Tibial artery (tissue), 4 donors: ENCODE data around the gene TIE1.

Experiments used
- DNase-seq, 2 donors: peaks; one replicate each; pipeline ENCODE4 v3.0.0-alpha.2; 2019
- H3K27ac ChIP-seq, 2 donors: fragments of 200-600 bp; sonication (generic) in 1 of 2; 1 replicate in 1 of 2; 2 replicates in 1 of 2; pipeline ENCODE4 v1.5.1; 2018 to 2019; ENCODE audit warnings: mild to moderate bottlenecking in 1 of 2
- H3K27me3 ChIP-seq, 2 donors: fragments of 200-600 bp; sonication (generic) in 1 of 2; one replicate each; pipeline versions ENCODE4 v1.5.1 to v1.6.0; 2016 to 2019
- H3K36me3 ChIP-seq, 3 donors: fragments of 200-600 bp; sonication (generic) in 2 of 3; one replicate each; pipeline ENCODE4 v1.5.1; 2016 to 2019; ENCODE audit warnings: mild to moderate bottlenecking in 2 of 3
- H3K4me1 ChIP-seq, 4 donors: fragments of 200-600 bp; sonication (generic) in 2 of 4; 1 replicate in 3 of 4; 2 replicates in 1 of 4; pipeline ENCODE4 v1.5.1; 2016 to 2019
- H3K4me3 ChIP-seq, 2 donors: fragments of 200-600 bp; sonication (generic) in 1 of 2; 1 replicate in 1 of 2; 2 replicates in 1 of 2; pipeline ENCODE4 v1.5.1; 2018 to 2019; ENCODE audit warnings: mild to moderate bottlenecking in 2 of 2
- H3K9me3 ChIP-seq, 3 donors: fragments of 200-600 bp; sonication (generic) in 1 of 3; one replicate each; pipeline ENCODE4 v1.5.1; 2016 to 2019
- intact Hi-C: fragments of 100-400 bp; cut with DNase I; formaldehyde crosslinking; loops from one replicate; pipeline ENCODE4 v1.15.0; 2023; ENCODE audit warnings: low total_unique reads
- TF ChIP-seq, protein P1 (sequence below), 2 experiments: fragments of 200-600 bp in 1 of 2; fragments of 450-650 bp in 1 of 2; IDR thresholded peaks; one replicate each; pipeline ENCODE4 v1.5.1; 2017 to 2019; ENCODE audit warnings: antibody characterized with exemption in 2 of 2, mild to moderate bottlenecking in 1 of 2, moderate library complexity in 1 of 2

TIE1 gene

DNA sequence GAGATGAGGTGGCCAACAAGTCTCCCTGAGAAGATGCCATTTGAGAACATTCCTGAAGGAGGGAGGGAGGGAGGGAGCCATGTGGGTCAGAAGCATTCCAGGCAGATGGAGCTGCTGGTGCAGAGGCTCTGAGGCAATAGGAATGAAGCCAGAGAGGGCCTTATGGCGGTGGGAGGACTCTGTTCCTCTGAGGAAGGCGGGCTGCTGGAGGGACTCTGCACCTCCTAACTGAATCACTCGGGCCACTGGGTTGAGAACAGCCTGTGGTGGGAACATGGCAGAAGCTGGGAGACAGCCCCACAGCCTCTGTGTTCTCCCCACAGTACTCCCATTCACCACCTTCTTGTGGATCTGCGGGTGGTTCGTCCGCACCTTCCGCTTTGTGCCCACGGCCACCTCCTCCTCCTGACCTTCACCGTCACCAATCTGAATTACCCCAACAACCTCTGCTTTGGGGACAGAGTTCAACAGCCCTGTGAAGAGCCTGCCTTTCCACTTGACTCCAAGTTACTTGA, 33.4 kb upstream of the TIE1 start:
- Histone ChIP-seq H3K4me3 (no peak overlapping the region), H3K27me3 (peaks cover 0 to 27% of the 10 kb centered on the region in 2 donors), H3K36me3 (no peaks in the 10 kb centered on the region), H3K27ac (no peak overlapping the region), H3K4me1 (peaks cover 0 to 15% (median 0%) of the 10 kb centered on the region in 4 donors), H3K9me3 (no peaks in the 10 kb centered on the region)
- intact Hi-C loops: no loop called here
- DNase-seq: peak in 1 of 2 donors; percentile 37
- TF ChIP-seq, protein P1, sequence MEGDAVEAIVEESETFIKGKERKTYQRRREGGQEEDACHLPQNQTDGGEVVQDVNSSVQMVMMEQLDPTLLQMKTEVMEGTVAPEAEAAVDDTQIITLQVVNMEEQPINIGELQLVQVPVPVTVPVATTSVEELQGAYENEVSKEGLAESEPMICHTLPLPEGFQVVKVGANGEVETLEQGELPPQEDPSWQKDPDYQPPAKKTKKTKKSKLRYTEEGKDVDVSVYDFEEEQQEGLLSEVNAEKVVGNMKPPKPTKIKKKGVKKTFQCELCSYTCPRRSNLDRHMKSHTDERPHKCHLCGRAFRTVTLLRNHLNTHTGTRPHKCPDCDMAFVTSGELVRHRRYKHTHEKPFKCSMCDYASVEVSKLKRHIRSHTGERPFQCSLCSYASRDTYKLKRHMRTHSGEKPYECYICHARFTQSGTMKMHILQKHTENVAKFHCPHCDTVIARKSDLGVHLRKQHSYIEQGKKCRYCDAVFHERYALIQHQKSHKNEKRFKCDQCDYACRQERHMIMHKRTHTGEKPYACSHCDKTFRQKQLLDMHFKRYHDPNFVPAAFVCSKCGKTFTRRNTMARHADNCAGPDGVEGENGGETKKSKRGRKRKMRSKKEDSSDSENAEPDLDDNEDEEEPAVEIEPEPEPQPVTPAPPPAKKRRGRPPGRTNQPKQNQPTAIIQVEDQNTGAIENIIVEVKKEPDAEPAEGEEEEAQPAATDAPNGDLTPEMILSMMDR (IDR thresholded peaks at IDR 0.05): no peak

- peaks cover 0 to 31% of the 10 kb centered on the region in 2 donors for H3K27me3 ChIP-seq
- intact Hi-C loops: no loop called here
- no peak overlapping the region for H3K4me3 ChIP-seq
- DNase-seq: peak in 1 of 2 donors; percentile 46
- no peaks in the 10 kb centered on the region for H3K9me3 ChIP-seq
- no peak overlapping the region for H3K27ac ChIP-seq
- TF ChIP-seq, protein P1 (IDR thresholded peaks at IDR 0.05): no peak
- H3K4me1 ChIP-seq: peaks cover 0 to 15% (median 0%) of the 10 kb centered on the region in 4 donors
- H3K36me3 ChIP-seq: no peaks in the 10 kb centered on the region
Observed at GRCh38 chr1:43267818-43268425, 32.9 kb upstream of the TIE1 start.

DNA sequence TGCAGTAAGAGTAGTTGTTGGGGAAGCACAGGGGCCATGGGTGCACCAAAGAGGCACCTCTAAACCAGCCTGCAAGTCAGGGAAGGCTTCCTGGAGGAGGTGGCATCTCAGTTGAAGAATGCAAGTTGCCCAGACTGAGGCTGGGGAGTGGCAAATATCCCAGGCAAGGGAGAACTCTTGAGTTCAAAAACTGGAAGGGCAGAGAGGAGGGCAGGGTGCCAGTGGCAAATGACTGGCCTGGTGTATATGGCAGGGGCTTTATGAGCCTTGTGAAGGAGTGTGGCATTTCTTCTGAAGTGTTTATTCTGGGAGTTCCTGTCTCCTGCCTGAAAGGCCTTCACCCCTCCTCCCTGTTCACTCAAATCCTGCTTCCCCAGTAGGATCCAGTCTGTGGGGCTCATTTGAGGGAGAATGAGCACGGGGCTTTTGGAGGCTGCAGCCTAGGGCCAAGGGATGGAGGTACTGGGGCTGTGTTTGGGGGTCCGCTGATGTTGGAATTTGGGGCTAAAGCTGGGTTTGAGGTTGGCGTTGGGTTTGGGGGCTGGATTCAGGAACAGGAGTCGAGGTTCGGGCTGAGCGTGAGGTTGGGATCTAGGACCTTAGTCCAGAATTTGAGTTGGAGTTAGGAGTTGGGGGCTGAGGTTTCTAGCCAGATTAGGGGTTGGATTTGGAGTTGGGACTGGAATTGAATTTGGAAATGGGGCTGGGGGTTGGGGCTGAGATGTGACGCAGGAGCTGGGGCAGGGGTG, 31.0 kb upstream of the TIE1 start, which contains the start of gene TMEM125:
TSS of gene TMEM125 (plus strand) at position 357 of the 749 bp plus-strand sequence. CDS start 2,740 bp downstream, outside the sequence.
- no peaks in the 10 kb centered on the region for H3K9me3 ChIP-seq
- no peak within 1 kb of the TSS for H3K4me3 ChIP-seq
- TF ChIP-seq, protein P1 (IDR thresholded peaks at IDR 0.05): no peak
- peaks cover 0 to 31% of the 10 kb centered on the region in 2 donors for H3K27me3 ChIP-seq
- H3K27ac ChIP-seq: no peak within 1 kb of the TSS
- peaks cover 0 to 17% (median 0%) of the 10 kb centered on the region in 4 donors for H3K4me1 ChIP-seq
- DNase-seq: peak in 1 of 2 donors; percentile 31
- intact Hi-C loops: no loop called here
- no peaks in the 10 kb centered on the region for H3K36me3 ChIP-seq

GRCh38 chr1:43270421-43271095, 30.2 kb upstream of the TIE1 start:
- intact Hi-C loops: no loop called here
- Histone ChIP-seq H3K36me3 (no peaks in the 10 kb centered on the region), H3K27me3 (peaks cover 0 to 31% of the 10 kb centered on the region in 2 donors), H3K4me3 (no peak overlapping the region), H3K27ac (no peak overlapping the region), H3K9me3 (no peaks in the 10 kb centered on the region), H3K4me1 (peaks cover 0 to 17% (median 0%) of the 10 kb centered on the region in 4 donors)
- TF ChIP-seq, protein P1 (IDR thresholded peaks at IDR 0.05): no peak
- DNase-seq: peak in 1 of 2 donors; percentile 59
